PC-3 (cell line): Measurements from ENCODE around the gene PRKN. TPM values are rescaled to one million over a fixed set of nuclear protein-coding genes. Genes with fewer than 3 reads are reported as not detected.
A peak's percentile ranks its signal among the peaks of the same experiment; 100 is the strongest.

Experiments
- ATAC-seq: fragments of 200-7000 bp; cut with Tn5 transposase; 2 replicates; pipeline ENCODE4 v1.9.1; 2020; ENCODE audit warnings: mild to moderate bottlenecking, moderate library complexity
- BruUV-seq: library from RNA; stranded (reverse); fragments of 400-500 nt; replicated peaks from 2 replicates; lab custom pipeline; 2021; lab: Mats Ljungman, UMichigan
- CTCF ChIA-PET: fragments of 300-600 bp; sonication (Branson Sonifier 250); formaldehyde crosslinking; loops from one replicate; lab custom pipeline; 2022; ENCODE audit warnings: antibody characterized with exemption; lab: Charles Lee
- POLR2A ChIA-PET: fragments of 300-600 bp; sonication (Branson Sonifier 250); formaldehyde crosslinking; loops from one replicate; lab custom pipeline; 2022; ENCODE audit warnings: antibody characterized with exemption; ENCODE audit not compliant: unreplicated experiment; lab: Charles Lee
- DNase-seq: peaks from one replicate; pipeline ENCODE4 v3.0.0-alpha.2; 2015
- H2AFZ ChIP-seq: fragments of 300-600 bp; sonication (generic); 2 replicates; pipeline ENCODE4 v1.6.0; 2016; ENCODE audit warnings: antibody characterized with exemption, low read length
- H3F3A ChIP-seq: fragments of 300-600 bp; sonication (generic); one replicate; pipeline ENCODE4 v1.6.0; 2017; ENCODE audit warnings: antibody characterized with exemption, low read length, control low read depth, mild to moderate bottlenecking; ENCODE audit not compliant: unreplicated experiment
- H3K27ac ChIP-seq: fragments of 300-600 bp; sonication (generic); 2 replicates; pipeline ENCODE4 v1.5.1; 2016; ENCODE audit warnings: mild to moderate bottlenecking, low read length
- H3K27me3 ChIP-seq: fragments of 300-600 bp; sonication (generic); 2 replicates; pipeline ENCODE4 v1.6.1; 2016; ENCODE audit warnings: low read length, mixed read lengths
- H3K36me3 ChIP-seq: fragments of 300-600 bp; sonication (generic); 2 replicates; pipeline ENCODE4 v1.6.1; 2016; ENCODE audit warnings: low read depth, mixed run types, low read length, mixed read lengths
- H3K4me1 ChIP-seq: fragments of 300-600 bp; sonication (generic); 2 replicates; pipeline ENCODE4 v1.5.1; 2016; ENCODE audit warnings: low read length; ENCODE audit not compliant: insufficient read depth
- H3K4me2 ChIP-seq: fragments of 300-600 bp; sonication (generic); 2 replicates; pipeline ENCODE4 v1.6.0; 2016; ENCODE audit warnings: low read length
- H3K4me3 ChIP-seq: fragments of 300-600 bp; sonication (generic); 2 replicates; pipeline ENCODE4 v1.5.1; 2016; ENCODE audit warnings: mild to moderate bottlenecking, low read length, mixed read lengths
- H3K79me2 ChIP-seq: fragments of 300-600 bp; sonication (generic); 2 replicates; pipeline ENCODE4 v1.6.1; 2017; ENCODE audit warnings: low read length, mixed read lengths
- H3K9ac ChIP-seq: fragments of 300-600 bp; sonication (generic); 2 replicates; pipeline ENCODE4 v1.6.0; 2016; ENCODE audit warnings: mild to moderate bottlenecking, low read length
- H3K9me2 ChIP-seq: fragments of 300-600 bp; sonication (generic); replicated peaks from 2 replicates; pipeline ENCODE4 v1.6.1; 2016; ENCODE audit warnings: mixed run types, low read length, mixed read lengths
- H3K9me3 ChIP-seq: fragments of 300-600 bp; sonication (generic); 2 replicates; pipeline ENCODE4 v1.6.1; 2016; ENCODE audit warnings: low read length, mixed read lengths
- H4K20me1 ChIP-seq: fragments of 300-600 bp; sonication (generic); 2 replicates; pipeline ENCODE4 v1.6.1; 2016; ENCODE audit warnings: low read length, mixed read lengths
- CTCF ChIP-seq: fragments of 300-600 bp; sonication (generic); conservative IDR thresholded peaks from 2 replicates; pipeline ENCODE4 v1.5.1; 2017; ENCODE audit warnings: antibody characterized with exemption, low read depth, mild to moderate bottlenecking, low read length
- EZH2 ChIP-seq: fragments of 300-600 bp; sonication (generic); IDR thresholded peaks from one replicate; pipeline ENCODE4 v1.6.1; 2017; ENCODE audit warnings: antibody characterized with exemption, mild to moderate bottlenecking, low read length; ENCODE audit not compliant: unreplicated experiment
- EZH2phosphoT487 ChIP-seq: fragments of 300-600 bp; sonication (generic); IDR thresholded peaks from 2 replicates; pipeline ENCODE4 v1.6.1; 2018; ENCODE audit warnings: mild to moderate bottlenecking, antibody characterized with exemption, low read length, borderline replicate concordance
- intact Hi-C: fragments of 100-400 bp; cut with micrococcal nuclease; formaldehyde crosslinking; loops from 2 replicates; pipeline ENCODE4 v1.9.0; 2023
- total RNA-seq: library from RNA; depleted of rRNA; stranded (reverse); fragments of >200 nt; gene quantifications from 2 replicates; pipeline ENCODE4 v1.2.3, GENCODE V29; 2014

The PRKN gene
- total RNA-seq, 1 experiment from 2014 or later, result not detected

GRCh38 chr6:161437851-161438250, 1289.7 kb downstream of the PRKN start:
- TF ChIP-seq EZH2phosphoT487 (no peak), CTCF (no peak), EZH2 (no peak)
- ATAC-seq (no peak), DNase-seq (peak; percentile 51)
- no TSS peak for BruUV-seq
- H3K4me1 ChIP-seq, result peaks cover 30% of the 10 kb centered on the region
- no peaks in the 10 kb centered on the region for H3K36me3 ChIP-seq
- no peaks in the 10 kb centered on the region for H3K9me3 ChIP-seq
- H3K4me3 ChIP-seq, result no peak overlapping the region
- no peak overlapping the region for H3K9ac ChIP-seq
- H3K9me2 ChIP-seq, result no peaks in the 10 kb centered on the region
- CTCF ChIA-PET, result no interaction called here
- no peaks in the 10 kb centered on the region for H4K20me1 ChIP-seq
- no peaks in the 10 kb centered on the region for H3K79me2 ChIP-seq
- intact Hi-C loops, result no loop called here
- H3K27ac ChIP-seq, result peak overlapping the region; percentile 16; the same call in 1 of the 2 replicates
- no peak overlapping the region for H2AFZ ChIP-seq
- H3K4me2 ChIP-seq, result no peak overlapping the region
- H3F3A ChIP-seq, result no peaks in the 10 kb centered on the region
- POLR2A ChIA-PET, result no interaction called here
- H3K27me3 ChIP-seq, result no peaks in the 10 kb centered on the region

- Histone ChIP-seq H3K27me3 (no peaks in the 10 kb centered on the region), H3K9me3 (no peaks in the 10 kb centered on the region), H3K27ac (no peak overlapping the region), H3K9ac (no peak overlapping the region), H3K9me2 (no peaks in the 10 kb centered on the region), H3F3A (no peaks in the 10 kb centered on the region), H3K36me3 (no peaks in the 10 kb centered on the region), H3K4me1 (peaks cover 30% of the 10 kb centered on the region), H3K79me2 (no peaks in the 10 kb centered on the region), H3K4me3 (no peak overlapping the region), H2AFZ (no peak overlapping the region), H4K20me1 (no peaks in the 10 kb centered on the region), H3K4me2 (no peak overlapping the region)
- ATAC-seq (no peak), DNase-seq (no peak)
- CTCF ChIA-PET, result no interaction called here
- no peak for TF ChIP-seq EZH2
- no peak for TF ChIP-seq EZH2phosphoT487
- no peak for TF ChIP-seq CTCF
- POLR2A ChIA-PET, result no interaction called here
- no TSS peak for BruUV-seq
- intact Hi-C loops, result no loop called here
Observed at GRCh38 chr6:161436106-161436876, 1291.3 kb downstream of the PRKN start.

- intact Hi-C loops, result no loop called here
Observed at GRCh38 chr6:161435748-161436070, 1291.9 kb downstream of the PRKN start.

More at GRCh38 chr6:161435748-161436070, 1291.9 kb downstream of the PRKN start:
- no TSS peak for BruUV-seq
- ChIA-PET CTCF (no interaction called here), POLR2A (no interaction called here)
- no peaks in the 10 kb centered on the region for H4K20me1 ChIP-seq
- ATAC-seq, result no peak
- no peaks in the 10 kb centered on the region for H3K27me3 ChIP-seq
- TF ChIP-seq EZH2phosphoT487 (no peak), CTCF (no peak), EZH2 (no peak)
- H3K4me3 ChIP-seq, result peak overlapping the region; percentile 35; the same call in 1 of the 2 replicates
- H3K79me2 ChIP-seq, result no peaks in the 10 kb centered on the region
- H3K4me1 ChIP-seq, result peaks cover 30% of the 10 kb centered on the region
- H3K27ac ChIP-seq, result peak overlapping the region; percentile 82
- no peaks in the 10 kb centered on the region for H3F3A ChIP-seq
- peak overlapping the region; percentile 68; the same call in 1 of the 2 replicates for H2AFZ ChIP-seq
- H3K36me3 ChIP-seq, result no peaks in the 10 kb centered on the region
- peak overlapping the region; percentile 68 for H3K4me2 ChIP-seq
- no peaks in the 10 kb centered on the region for H3K9me3 ChIP-seq
- no peaks in the 10 kb centered on the region for H3K9me2 ChIP-seq
- no peak for DNase-seq
- H3K9ac ChIP-seq, result peak overlapping the region; percentile 26; the same call in 1 of the 2 replicates
